Ecto neural progenitor cell (in vitro differentiated cells): ENCODE results near the gene KIF26B.

Experiments
- DNase-seq: peaks from one replicate; pipeline ENCODE4 v3.0.0-alpha.2; 2018; ENCODE audit warnings: low spot score

The KIF26B gene

DNA sequence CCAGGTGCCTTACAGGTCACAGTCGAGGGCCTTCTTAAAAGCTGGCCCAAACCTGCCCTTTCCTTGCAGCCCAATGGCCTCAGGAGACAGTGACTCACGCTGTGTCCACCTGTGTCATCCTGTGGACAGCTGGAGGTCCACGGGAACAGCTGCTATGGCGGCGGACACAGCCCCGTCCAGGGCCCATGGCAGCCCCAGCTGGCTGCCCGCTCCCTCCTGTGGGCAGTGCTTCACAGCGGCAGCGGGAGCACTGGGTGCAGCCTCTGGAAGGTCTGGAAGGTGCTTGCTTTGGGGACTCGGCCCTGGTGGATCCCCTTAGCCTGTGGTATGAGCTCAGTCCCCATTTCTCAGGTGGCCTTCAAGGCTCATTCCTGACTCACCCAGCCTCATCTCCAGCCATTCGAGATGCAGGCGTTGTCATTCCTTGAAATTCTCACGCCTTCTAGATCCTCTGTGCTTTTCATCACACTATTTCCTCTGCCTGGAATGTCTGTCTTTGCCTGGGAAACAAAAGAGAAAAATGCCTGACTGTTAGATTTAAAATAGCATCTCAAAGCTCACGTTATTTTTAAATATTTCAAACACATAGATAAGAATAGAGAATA, 86.8 kb downstream of the KIF26B start:
- peak; percentile 33 for DNase-seq

DNA sequence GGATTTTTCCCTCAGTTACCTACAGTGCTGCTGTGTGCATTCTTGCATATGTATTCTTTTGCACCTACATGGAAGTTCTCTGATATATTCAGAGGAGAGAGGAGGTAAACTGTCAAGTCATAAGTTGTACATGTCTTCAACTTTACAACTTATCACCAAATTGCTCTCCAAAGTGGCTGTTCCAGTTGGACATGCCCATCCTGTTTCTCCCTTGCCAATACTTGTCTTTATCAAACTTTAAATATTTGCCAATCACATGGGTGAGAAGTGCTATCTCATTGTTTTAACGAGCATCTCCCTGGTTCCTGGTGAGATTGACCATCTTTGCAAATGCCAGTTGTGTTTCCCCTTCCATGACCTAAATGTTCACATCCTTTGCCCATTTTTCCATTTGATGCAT, 88.2 kb downstream of the KIF26B start:
- peak; percentile 1 for DNase-seq

DNA sequence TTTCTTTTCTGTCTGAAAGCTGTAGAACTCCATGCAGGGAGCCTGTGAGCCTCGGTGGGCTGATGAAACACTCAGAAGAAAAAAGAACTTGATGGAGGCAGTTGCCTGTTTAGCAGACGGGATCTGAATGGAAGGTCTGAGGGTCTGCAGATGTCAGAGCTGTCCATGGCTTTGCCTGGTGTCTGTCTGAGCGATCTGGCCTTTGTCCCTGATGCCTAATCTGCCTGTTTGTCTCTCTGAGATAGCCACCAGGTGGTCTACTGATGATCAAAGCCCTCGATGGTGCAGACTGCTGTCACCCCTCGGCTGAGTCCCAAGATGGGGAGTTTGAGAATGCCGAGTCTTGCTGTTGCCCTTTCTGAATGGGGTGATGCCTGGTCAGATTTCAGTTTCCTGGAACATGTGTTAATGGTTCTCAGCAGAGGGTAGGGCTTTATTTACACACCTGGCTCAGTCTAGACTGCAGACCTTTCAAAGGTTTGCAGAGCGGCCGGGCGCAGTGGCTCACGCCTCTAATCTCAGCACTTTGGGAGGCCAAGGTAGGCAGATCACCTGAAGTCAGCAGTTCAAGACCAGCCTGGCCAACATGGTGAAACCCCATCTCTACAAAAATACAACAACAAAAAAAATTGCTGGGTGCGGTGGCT, 90.4 kb downstream of the KIF26B start:
- peak; percentile 39 for DNase-seq

DNA sequence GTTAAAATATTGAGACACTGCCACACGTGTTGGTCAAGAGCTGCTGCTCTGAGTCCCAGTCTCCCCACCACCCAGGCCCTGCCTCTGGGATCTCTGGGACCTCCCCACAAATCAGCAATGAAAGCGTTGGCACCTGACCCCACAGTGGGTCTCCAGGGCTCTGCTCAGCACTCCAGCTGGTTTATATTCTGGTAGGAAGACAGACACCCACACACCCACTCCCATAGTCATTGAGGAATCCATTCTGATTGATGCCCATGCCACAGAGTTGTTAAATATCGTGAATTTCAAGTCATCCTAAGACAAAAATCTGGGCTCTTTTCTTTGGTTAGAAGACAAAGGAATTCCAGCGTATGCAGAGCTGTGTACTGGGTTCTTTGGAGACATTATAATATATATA, 91.6 kb downstream of the KIF26B start:
- no peak for DNase-seq

DNA sequence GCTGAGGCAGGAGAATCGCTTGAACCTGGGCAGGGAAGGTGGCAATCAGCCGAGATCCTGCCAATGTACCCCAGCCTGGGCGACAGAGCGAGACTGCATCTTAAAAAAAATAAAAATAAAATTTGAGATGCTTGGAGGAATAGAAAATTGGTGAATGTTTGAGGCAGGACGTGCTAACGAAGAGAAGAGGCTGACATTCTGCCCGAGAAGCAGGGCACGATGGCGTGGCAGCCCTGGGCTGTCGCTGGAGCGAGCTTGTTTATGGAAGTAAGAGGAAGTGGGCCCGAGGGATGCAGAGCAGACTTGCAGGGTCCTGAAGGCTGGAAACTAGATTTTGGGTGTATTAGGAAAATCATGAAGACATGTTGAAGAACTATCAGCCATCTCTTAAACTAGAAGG, 92.6 kb downstream of the KIF26B start:
- no peak for DNase-seq

DNA sequence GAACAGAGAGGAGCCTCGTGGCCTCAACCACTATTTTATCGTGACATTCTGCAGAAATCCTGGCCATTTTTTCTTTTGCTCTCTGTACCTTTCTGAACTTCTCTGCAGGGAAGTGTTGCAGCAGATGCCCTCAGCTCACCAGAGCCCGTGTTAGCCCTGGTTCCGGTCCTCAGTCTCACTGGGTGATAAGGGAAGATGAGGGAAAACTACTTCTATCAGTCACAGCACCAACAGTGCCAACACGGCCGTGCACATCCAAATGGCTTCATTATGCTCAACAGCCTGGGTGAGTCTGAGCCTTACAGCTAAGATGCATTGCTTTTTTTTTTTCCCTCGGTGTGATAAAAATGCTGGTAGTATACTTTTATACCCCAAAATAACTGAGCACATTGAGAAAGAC, 93.0 kb downstream of the KIF26B start:
- DNase-seq: no peak

DNA sequence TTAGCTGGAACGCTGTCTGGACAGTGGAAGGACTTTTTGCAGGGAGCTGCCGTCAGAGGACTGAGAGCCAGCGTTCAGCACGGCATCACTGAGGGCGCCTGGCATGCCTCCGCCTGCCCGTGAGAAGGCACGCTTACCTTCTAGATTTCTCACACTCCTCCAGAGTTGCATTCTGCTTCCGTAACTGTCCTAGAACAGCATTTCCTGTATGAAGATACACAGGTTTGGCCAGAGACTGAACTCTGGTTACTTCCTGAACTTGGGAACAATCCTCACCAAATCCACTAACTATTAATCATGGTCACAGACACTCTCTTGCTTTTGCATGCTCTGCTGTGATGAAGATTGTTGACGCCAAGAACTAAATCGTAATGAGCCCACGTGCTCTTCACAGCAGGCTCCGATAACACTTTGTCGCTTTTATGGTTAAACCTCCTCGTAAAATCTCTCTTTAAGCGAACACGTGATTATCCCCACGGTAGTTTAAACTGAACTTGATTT, 93.5 kb downstream of the KIF26B start:
- no peak for DNase-seq

DNA sequence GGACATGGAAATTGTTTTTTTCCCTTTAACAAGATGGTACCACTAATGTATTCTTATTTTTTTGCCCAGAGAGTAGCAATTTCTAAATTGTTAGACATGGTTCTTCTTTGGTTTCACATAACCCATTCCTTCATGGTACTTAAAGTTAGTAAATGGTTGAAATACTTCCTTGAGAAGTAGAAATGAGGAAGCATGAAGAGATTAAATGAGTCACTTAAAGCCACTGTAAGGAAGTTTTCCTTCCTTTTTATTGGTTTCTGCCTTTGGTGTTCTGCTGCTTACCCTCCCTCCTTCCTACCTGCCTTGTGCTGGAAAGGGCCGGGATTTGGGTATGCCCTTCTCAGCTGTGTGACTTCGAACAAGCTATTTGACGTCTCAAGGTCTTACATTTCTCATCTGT, 101.0 kb downstream of the KIF26B start:
- DNase-seq: no peak

DNA sequence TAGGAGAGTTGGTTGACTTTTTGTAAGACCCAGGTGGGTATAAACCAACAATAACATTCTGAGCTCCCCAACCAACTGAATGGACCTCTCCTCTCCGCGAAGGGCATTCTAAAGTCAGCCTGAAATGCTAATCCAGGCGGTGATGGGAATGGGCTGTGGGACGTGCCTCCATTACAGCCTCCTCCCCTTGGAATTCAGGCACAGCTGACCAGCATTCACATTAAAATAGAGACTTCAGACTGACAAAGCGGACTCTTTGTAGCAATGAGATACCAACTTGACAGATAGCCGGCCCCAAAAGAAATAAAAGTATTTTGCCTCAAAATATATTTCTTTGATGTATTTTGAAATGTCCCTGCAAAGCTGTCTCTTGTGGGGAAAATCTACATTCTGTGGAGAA, 101.7 kb downstream of the KIF26B start:
- no peak for DNase-seq

DNA sequence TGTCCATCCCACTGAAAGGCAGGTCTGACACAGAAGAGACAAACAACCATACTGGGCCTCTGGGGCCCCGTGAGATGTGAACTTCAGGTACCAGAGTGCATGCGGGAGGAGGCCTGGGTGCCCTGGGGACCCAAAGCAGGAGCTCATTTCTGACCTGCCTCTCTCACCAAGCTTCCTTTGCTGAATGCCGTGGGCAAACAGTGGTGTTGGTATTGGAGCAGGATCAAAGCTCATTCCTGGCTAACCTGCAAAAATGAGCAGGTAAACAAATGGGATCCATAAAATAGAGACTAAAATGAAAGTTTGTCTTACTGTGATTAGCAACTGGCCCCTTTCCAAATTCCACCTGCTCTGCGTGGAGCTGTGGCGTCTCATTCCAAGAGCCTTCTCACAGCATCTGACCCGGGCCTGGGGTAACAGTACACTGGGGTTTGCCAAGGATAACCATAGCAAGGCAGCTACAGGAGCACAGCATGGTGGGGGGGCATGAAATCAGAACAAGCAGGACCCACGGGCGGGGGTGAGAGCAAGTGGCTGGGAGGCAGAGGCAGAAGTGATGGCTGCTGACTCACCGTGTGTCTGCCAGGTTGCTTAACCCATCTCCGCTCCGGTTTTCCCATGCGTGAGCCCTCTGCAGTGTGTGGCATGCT, 103.6 kb downstream of the KIF26B start:
- DNase-seq: no peak

DNA sequence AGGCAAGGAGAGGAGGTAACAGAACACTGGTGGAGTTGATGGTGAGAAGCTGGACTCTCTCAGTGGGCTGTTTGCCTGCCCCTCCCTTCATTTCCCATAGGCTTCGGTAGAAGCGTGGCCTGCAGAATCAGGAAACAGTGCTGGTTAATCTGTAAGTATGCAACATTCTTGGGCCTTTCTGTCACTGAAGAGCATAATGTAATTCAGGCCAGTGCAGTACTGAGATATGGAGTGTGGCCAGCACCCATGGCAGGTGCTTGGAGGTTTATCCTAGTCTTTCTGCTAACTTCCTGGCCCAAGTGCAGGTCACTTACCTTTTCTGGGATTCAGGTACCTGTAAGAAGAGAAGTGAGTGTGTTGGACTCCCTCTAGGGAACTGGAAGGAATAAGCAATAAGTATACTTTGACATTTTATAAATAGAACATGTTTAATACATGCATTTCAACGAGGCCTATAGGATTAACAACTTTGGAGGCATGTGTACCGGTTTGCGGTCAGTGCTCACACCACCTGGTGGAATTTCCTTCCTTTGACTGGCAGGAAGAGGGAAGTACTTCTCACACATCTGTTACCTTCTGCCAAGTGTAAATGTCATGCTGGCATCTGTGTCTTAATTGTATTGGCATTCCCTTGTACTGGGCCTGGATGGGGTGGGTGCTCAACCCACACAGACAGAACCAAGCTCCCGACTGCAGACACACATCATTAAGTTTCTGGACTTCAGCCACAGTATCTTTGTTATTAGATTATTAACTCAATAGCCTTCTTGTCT, 105.5 kb downstream of the KIF26B start:
- DNase-seq: peak; percentile 14

DNA sequence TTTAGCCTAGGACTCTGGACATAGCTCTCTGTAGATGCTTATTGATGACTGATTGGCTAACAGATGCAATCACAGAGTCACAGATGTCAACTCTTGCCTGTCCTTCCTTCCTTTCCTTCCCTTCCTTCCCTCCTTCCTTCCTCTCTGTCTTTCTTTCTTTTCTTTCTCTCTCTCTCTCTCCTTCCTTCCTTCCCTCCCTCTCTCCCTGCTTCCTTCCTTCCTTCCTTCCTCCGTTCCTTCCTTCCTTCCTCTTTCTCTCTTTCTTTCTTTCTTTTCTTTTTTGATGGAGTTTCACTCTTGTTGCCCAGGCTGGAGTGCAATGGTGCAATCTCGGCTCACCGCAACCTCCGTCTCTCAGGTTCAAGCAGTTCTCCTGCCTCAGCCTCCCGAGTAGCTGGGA, 106.1 kb downstream of the KIF26B start:
- no peak for DNase-seq

DNA sequence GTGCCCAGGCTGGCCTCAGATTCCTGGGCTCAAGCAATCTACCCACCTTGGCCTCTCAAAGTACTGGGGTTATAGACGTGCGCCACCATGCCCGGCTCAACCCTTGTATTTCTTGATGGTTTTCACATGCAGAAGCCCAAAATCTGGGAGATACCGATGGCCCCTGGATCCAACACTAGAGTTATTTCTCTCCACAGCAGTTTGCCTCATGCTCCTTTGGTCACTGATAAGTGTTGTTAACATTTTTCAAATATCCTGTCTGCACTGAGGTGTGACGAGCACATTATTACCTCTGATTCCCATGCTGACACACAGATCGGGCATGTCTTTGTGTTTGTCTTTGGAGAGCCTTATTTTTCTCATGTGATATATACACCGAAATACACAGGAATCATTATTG, 107.0 kb downstream of the KIF26B start:
- peak; percentile 34 for DNase-seq

DNA sequence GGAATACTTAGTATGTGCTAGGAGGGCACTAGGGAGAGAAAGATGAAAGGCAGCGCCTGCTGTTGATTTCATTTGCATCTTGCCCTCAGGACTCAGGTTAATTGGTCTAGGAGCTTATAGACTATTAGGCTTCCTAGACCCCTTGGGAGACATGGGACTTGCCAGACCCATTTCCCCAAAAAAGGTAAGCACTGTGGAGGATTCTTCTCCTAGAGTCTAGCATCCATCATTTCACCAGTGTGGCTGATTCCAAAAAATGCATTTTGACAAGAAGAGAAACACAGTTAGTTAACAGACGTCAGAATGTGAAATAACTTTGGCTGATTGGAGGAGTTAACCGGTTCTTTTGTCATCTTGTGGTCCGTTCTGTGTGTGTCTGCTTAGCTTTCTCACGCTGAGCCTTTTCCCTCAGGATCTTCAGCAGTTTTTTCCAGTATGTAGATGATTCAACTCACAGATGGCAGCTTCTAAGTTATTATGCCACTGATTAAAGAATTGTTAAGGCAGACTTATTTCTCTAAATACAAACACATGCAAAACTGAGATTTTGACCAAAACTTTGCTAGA, 108.8 kb downstream of the KIF26B start:
- no peak for DNase-seq

DNA sequence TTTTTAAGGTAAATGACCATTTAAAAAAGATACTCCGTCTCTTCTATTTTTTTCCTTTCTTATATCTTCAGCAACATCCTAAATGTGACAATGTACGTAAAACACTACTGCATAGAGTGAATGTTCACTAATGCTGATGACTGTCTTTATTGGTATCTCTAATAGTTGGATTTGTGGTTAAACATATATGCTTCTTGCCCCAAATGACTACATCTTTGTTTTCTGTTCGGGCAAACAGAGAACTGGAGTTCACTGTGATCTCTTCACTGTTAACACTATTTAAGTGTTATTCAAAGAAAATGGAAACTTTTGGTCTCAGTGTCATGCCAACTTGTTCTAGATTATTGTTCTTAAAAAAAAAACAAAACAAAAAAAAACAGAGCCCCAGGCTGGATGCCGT, 109.4 kb downstream of the KIF26B start:
- DNase-seq: no peak

DNA sequence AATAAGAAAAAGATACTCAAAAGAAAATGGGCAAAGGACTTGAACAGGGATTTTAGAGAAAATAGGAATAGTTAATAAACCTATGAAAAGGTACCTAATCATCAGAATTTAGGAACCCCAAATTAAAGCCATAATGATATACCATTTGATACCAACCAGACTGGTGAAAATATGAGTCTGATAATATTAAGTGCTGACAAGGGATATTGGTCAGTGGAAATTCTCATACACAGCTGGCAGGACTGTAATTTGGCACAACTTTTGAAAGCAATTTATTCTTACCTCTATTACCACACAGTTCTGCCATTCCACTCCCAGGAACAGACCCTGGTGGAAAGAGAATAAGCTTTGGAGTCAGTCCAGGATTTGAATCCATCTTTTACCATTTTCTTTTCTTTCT, 111.3 kb downstream of the KIF26B start:
- no peak for DNase-seq

DNA sequence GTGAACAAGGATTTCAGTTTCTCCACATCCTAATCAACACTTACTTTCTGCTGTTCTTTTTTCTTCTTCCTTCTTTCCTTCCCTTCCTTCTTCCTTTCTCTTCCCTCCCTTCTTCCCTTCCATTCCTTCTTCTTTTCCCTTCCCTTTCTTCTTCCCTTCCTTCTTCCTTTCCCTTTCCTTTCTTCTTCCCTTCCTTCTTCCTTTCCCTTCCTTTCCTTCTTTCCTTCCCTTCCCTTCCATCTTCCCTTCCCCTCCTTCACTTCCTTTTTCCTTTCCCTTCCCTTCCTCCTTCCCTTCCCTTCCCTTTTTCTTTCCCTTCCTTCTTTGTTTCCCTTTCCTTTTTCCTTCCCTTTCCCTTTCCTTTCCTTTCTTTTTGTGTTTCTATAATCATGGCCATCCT, 115.3 kb downstream of the KIF26B start:
- DNase-seq: no peak

DNA sequence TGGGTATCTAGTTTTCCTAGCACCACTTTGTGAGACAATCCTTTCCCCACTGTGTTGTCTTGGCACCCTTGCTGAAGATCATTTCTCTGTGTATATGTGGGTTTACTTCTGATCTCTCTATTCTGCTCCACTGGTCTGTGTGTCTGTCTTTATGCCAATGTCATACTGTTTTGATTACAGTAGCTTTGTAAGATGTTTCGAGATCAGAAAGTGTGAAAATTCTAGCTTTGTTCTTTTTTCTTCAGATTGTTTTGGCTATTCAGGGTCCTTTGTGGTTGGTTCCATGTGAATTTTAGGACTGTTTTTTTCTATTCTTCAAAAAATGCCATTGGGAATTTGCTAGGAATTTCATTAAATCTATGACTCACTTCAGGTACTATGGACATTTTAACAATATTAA, 116.2 kb downstream of the KIF26B start:
- no peak for DNase-seq

DNA sequence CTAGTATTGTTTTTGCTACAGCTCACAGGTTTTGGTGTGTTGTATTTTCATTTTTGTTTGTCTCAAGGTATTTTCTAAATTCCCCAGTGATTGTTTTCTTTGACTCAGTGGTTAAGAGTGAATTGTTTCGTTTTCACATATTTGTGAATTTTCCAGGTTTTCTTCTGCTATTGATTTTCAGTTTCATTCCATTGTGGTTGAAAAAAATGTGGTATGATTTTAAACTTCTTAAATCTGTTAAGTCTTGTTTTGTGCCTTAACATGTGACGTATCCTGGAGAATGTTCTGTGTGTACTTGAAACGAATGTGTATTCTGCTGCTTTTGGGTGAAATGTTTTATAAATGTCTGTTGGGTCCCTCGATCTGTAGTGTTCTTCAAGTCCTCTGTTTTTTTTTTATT, 117.9 kb downstream of the KIF26B start:
- no peak for DNase-seq

DNA sequence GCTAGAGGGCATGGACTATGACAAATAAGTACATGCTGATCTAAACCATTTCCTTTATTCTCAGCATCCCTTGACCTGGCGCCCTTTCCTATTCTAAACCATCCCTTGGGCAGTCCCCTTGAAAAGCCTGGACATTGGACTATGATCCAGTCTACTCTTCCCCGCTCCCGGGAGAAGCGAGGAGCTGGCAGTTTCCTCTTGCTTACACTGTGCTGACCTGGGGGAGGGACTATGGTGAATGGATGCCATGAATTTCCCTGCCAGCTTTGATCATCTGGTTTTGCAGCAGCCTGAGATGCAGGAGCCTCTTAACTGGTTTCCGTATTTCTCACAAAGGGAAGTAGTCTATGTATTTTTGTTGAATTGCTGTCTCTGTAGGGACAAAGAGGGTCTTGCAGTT, 121.7 kb downstream of the KIF26B start:
- peak; percentile 14 for DNase-seq

DNA sequence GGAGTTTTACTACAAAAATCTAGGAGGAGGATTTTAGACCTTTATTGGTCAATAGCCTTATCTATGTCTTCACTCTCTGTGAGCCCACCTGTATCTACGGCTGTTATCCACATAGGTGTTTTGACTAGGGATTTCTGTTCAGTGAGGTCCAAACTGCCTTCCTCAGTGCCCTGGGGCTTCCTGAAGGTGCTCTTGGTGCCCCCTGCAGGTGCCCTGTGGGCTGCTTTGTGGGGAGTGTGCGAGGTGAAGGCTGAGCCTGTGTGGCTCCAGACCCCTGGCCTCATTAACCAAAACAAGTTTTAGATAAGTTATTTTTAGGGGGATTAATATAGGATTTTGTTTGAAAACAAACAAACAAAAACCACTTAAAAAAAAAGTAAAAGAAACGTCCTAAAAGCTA, 122.5 kb downstream of the KIF26B start:
- DNase-seq: peak; percentile 35

DNA sequence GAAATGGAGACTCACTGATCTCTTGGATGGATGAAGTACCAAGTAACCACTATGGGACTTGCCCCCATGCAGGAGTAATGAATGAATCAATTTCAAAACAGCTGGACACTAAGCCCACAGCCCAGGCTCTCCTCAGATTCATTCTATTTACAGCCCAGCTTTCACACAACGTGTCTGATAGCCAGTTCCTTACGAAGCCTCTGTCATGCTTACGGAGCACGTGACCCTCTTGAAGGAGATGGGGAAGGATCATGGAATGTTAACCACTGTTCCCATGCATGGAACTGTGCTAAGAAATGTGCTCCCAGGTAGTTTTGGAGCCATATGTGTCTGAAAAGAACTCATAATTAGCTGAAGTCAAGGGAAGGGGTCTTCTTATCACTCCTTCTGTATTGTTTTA, 124.1 kb downstream of the KIF26B start:
- peak; percentile 29 for DNase-seq
